ENCODE results near the gene LGALS7. TPM values are rescaled to one million over a fixed set of nuclear protein-coding genes. Genes with fewer than 3 reads are reported as not detected.

LGALS7 gene
- polyA plus RNA-seq, 1 of the 3 experiments (the other 2 are of a cell fraction) = not detected

GRCh38 chr19:38796154-38796553 is 22.8 kb upstream of the LGALS7 start:
- TF ChIP-seq RCOR1 (IDR thresholded peaks at IDR 0.05; ENCODE audit: low read length) (no peak), EZH2phosphoT487 (IDR thresholded peaks at IDR 0.05; ENCODE audit: borderline replicate concordance, low read depth) (no peak), TCF12 (IDR thresholded peaks at IDR 0.05) (no peak), USF1 (IDR thresholded peaks at IDR 0.05; ENCODE audit: borderline replicate concordance, low read depth) (no peak), GATA2 (CRISPR knock-in tag; IDR thresholded peaks at IDR 0.05) (no peak), SMC3 (IDR thresholded peaks at IDR 0.05; ENCODE audit: low read depth, low read length) (no peak), JUND (IDR thresholded peaks at IDR 0.05) (no peak), NFIC (IDR thresholded peaks at IDR 0.05; ENCODE audit: borderline replicate concordance) (no peak), TEAD4 (IDR thresholded peaks at IDR 0.05; ENCODE audit: borderline replicate concordance, insufficient read depth) (no peak), USF2 (IDR thresholded peaks at IDR 0.05; ENCODE audit: borderline replicate concordance, low read depth, low read length) (no peak), PBX3 (IDR thresholded peaks at IDR 0.05) (no peak), IRF3 (IDR thresholded peaks at IDR 0.05; ENCODE audit: low read depth, low read length) (no peak), FOXJ3 (CRISPR knock-in tag; IDR thresholded peaks at IDR 0.05) (no peak), FOXM1 (IDR thresholded peaks at IDR 0.05; ENCODE audit: low read depth) (no peak), CTCF (IDR thresholded peaks at IDR 0.05) (no peak), RFX5 (IDR thresholded peaks at IDR 0.05; ENCODE audit: low read length) (no peak), MXI1 (IDR thresholded peaks at IDR 0.05; ENCODE audit: low read depth, low read length) (no peak), ZBTB33 (IDR thresholded peaks at IDR 0.05; ENCODE audit: borderline replicate concordance, low read depth) (no peak)
- no peak overlapping the region for H3K9ac ChIP-seq
- POLR2A ChIA-PET = no interaction called here

More at GRCh38 chr19:38796154-38796553, 22.8 kb upstream of the LGALS7 start:
- no peaks in the 10 kb centered on the region for H3K9me2 ChIP-seq
- H4K20me1 ChIP-seq (ENCODE audit: insufficient read depth) = no peaks in the 10 kb centered on the region
- no peaks in the 10 kb centered on the region for H3K36me3 ChIP-seq (replicated peaks in 1 of 2; ENCODE audit: control insufficient read depth in 1 of 2, insufficient read depth in 2 of 2, low read length in 1 of 2)
- no peaks in the 10 kb centered on the region for H3K9me3 ChIP-seq
- H3K4me3 ChIP-seq (ENCODE audit: low read depth in 2 of 2, low read length in 1 of 2) = no peak overlapping the region
- H3K27ac ChIP-seq (ENCODE audit: low read depth in 2 of 2, low read length in 1 of 2) = no peak overlapping the region
- CTCF ChIA-PET = no interaction called here
- no peak overlapping the region for H2AFZ ChIP-seq (ENCODE audit: low read depth)
- H3K4me1 ChIP-seq (ENCODE audit: control insufficient read depth in 1 of 2, insufficient read depth in 2 of 2, low read depth in 1 of 2, low read length in 1 of 2) = no peaks in the 10 kb centered on the region
- 42% methylated on average over 2 of the region's 2 CpGs for WGBS (ENCODE audit: low lambda C conversion rate)
- H3K27me3 ChIP-seq (ENCODE audit: insufficient read depth) = no peaks in the 10 kb centered on the region
- DNase-seq = no peak
- no peak overlapping the region for H3K4me2 ChIP-seq
- H3F3A ChIP-seq (replicated peaks; ENCODE audit: insufficient read depth) = no peaks in the 10 kb centered on the region
- no peaks in the 10 kb centered on the region for H3K79me2 ChIP-seq (ENCODE audit: insufficient read depth)

Data from SK-N-SH (cell line).